Stimulated activated naive B cell treated with anti-CD40 and anti-IgM and Interleukin-4, amounts not matched to agents 10 μg/mL and 1 μg/mL and 100 μg/mL, for 72 hours (primary cell): ENCODE measurements around the gene NCAPG2.
A peak's percentile ranks its signal among the peaks of the same experiment; 100 is the strongest.

ENCODE experiments used
- ATAC-seq, 2 donors: fragments of 150-1000 bp; cut with Tn5 transposase; replicated peaks; 2 replicates each; pipeline ENCODE4 v1.10.0; 2021; ENCODE audit warnings: moderate library complexity in 1 of 2
- DNase-seq: peaks from one replicate; pipeline ENCODE4 v3.0.0; 2021
- H3K27ac Mint-ChIP-seq: one replicate; pipeline ENCODE4 v1.8.0; 2022; ENCODE audit warnings: mild to moderate bottlenecking, mixed read lengths
- H3K27me3 Mint-ChIP-seq, 2 donors: one replicate each; pipeline ENCODE4 v1.8.0; 2022; ENCODE audit warnings: mixed read lengths in 2 of 2
- H3K36me3 Mint-ChIP-seq, 2 donors: one replicate each; pipeline ENCODE4 v1.8.0; 2022; ENCODE audit warnings: mixed read lengths in 2 of 2, mild to moderate bottlenecking in 1 of 2
- H3K4me1 Mint-ChIP-seq, 2 donors: one replicate each; pipeline ENCODE4 v1.8.0; 2022; ENCODE audit warnings: mixed read lengths in 2 of 2, mild to moderate bottlenecking in 1 of 2
- H3K4me3 Mint-ChIP-seq, 2 donors: one replicate each; pipeline ENCODE4 v1.8.0; 2022; ENCODE audit warnings: mild to moderate bottlenecking in 2 of 2, mixed read lengths in 2 of 2, moderate library complexity in 1 of 2
- H3K9me3 Mint-ChIP-seq, 2 donors: one replicate each; pipeline ENCODE4 v1.8.0; 2022; ENCODE audit warnings: mixed read lengths in 2 of 2, mild to moderate bottlenecking in 1 of 2

Gene NCAPG2

GRCh38 chr7:158728911-158729645 is 24.5 kb upstream of the NCAPG2 start:
- Mint-ChIP-seq H3K4me3 (no peak overlapping the region), H3K27me3 (peaks cover 0 to 4% of the 10 kb centered on the region in 2 donors), H3K4me1 (peaks cover 0 to 3% of the 10 kb centered on the region in 2 donors), H3K27ac (no peak overlapping the region), H3K36me3 (peaks cover 10 to 14% of the 10 kb centered on the region in 2 donors), H3K9me3 (no peaks in the 10 kb centered on the region)
- ATAC-seq (no peak), DNase-seq (no peak)

GRCh38 chr7:158727690-158728089 is 23.1 kb upstream of the NCAPG2 start:
- no peaks in the 10 kb centered on the region for H3K9me3 Mint-ChIP-seq
- ATAC-seq (no peak), DNase-seq (no peak)
- H3K27me3 Mint-ChIP-seq = peaks cover 0 to 4% of the 10 kb centered on the region in 2 donors
- peaks cover 0 to 3% of the 10 kb centered on the region in 2 donors for H3K4me1 Mint-ChIP-seq
- peaks cover 9 to 14% of the 10 kb centered on the region in 2 donors for H3K36me3 Mint-ChIP-seq
- H3K4me3 Mint-ChIP-seq = no peak overlapping the region
- H3K27ac Mint-ChIP-seq = no peak overlapping the region

- peaks cover 9 to 14% of the 10 kb centered on the region in 2 donors for H3K36me3 Mint-ChIP-seq
- peaks cover 0 to 4% of the 10 kb centered on the region in 2 donors for H3K27me3 Mint-ChIP-seq
- H3K27ac Mint-ChIP-seq = no peak overlapping the region
- H3K4me3 Mint-ChIP-seq = no peak overlapping the region
- DNase-seq (no peak), ATAC-seq (no peak)
- H3K4me1 Mint-ChIP-seq = peaks cover 0 to 3% of the 10 kb centered on the region in 2 donors
- H3K9me3 Mint-ChIP-seq = no peaks in the 10 kb centered on the region
These were observed 21.7 kb upstream of the NCAPG2 start for GRCh38 chr7:158726277-158726807.

DNA sequence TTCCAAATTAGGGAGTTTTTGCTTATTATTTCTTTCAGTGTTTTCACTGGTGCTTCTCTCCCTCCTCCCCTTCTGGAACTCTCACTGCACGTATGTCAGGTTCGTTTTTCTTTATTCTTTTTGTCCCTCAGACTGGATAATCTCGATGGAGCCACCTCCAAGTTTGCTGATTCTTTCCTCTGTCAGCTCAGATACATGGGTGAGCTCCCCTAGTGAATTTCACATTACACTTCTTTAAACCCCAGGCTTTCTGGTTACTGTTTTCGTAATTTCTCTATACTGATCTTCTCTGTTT is 20.8 kb upstream of the NCAPG2 start:
- DNase-seq (no peak), ATAC-seq (no peak)
- H3K9me3 Mint-ChIP-seq = no peaks in the 10 kb centered on the region
- H3K27ac Mint-ChIP-seq = no peak overlapping the region
- peaks cover 0 to 3% of the 10 kb centered on the region in 2 donors for H3K4me1 Mint-ChIP-seq
- peaks cover 9 to 13% of the 10 kb centered on the region in 2 donors for H3K36me3 Mint-ChIP-seq
- peaks cover 0 to 4% of the 10 kb centered on the region in 2 donors for H3K27me3 Mint-ChIP-seq
- H3K4me3 Mint-ChIP-seq = no peak overlapping the region

GRCh38 chr7:158724658-158725505 is 20.3 kb upstream of the NCAPG2 start:
- peaks cover 0 to 3% of the 10 kb centered on the region in 2 donors for H3K4me1 Mint-ChIP-seq
- no peaks in the 10 kb centered on the region for H3K9me3 Mint-ChIP-seq
- H3K4me3 Mint-ChIP-seq = no peak overlapping the region
- peaks cover 5 to 7% of the 10 kb centered on the region in 2 donors for H3K36me3 Mint-ChIP-seq
- H3K27ac Mint-ChIP-seq = no peak overlapping the region
- DNase-seq (no peak), ATAC-seq (no peak)
- peaks cover 0 to 4% of the 10 kb centered on the region in 2 donors for H3K27me3 Mint-ChIP-seq

- Mint-ChIP-seq H3K36me3 (peaks cover 2% of the 10 kb centered on the region in 2 donors), H3K4me1 (peaks cover 0 to 1% of the 10 kb centered on the region in 2 donors), H3K27ac (no peak overlapping the region), H3K4me3 (no peak overlapping the region), H3K27me3 (peaks cover 0 to 4% of the 10 kb centered on the region in 2 donors), H3K9me3 (no peaks in the 10 kb centered on the region)
- DNase-seq = no peak
- no peak for ATAC-seq
These were observed 19.2 kb upstream of the NCAPG2 start for GRCh38 chr7:158723714-158724385.

GRCh38 chr7:158723266-158723665 is 18.7 kb upstream of the NCAPG2 start:
- Mint-ChIP-seq H3K27me3 (peaks cover 0 to 4% of the 10 kb centered on the region in 2 donors), H3K4me3 (no peak overlapping the region), H3K9me3 (no peaks in the 10 kb centered on the region), H3K27ac (no peak overlapping the region), H3K36me3 (no peaks in the 10 kb centered on the region), H3K4me1 (no peaks in the 10 kb centered on the region)
- ATAC-seq = no peak
- DNase-seq = no peak

DNA sequence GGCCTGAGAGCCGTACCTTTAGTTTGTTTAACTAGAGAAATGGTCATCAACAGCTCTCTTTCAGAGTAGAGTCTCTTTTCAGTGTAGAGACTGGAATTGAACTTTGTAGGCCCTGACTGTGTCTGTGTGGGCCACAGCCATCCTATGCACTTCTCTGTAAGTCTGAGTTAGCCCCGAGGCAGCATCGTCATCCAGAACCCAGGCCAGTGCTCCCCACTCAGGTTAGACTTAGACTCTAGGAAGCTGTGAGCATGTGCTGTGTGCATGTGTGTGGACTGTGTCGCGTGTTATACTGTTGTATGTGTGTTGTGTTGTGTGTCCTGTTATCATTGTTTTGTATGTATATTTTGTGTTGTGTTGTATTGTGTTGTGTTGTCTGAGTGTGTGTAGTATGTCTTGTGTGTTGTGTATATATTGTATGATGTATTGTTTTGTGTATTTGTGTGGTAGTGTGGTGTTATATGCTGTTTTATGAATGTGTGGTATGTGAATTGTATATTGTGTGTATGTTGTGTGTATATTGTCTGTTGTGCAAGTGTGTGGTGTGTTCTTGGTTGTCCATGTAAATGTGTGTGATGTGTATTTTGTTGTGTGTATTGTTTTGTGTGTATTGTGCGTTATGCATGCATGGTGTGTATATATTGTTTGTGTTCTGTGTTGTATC is 18.1 kb upstream of the NCAPG2 start:
- no peaks in the 10 kb centered on the region for H3K9me3 Mint-ChIP-seq
- no peaks in the 10 kb centered on the region for H3K36me3 Mint-ChIP-seq
- ATAC-seq = no peak

GRCh38 chr7:158720112-158720511 is 15.5 kb upstream of the NCAPG2 start:
- Mint-ChIP-seq H3K36me3 (no peaks in the 10 kb centered on the region), H3K4me3 (no peak overlapping the region), H3K27me3 (peaks cover 0 to 12% of the 10 kb centered on the region in 2 donors), H3K27ac (no peak overlapping the region), H3K4me1 (peaks cover 11% of the 10 kb centered on the region in 2 donors), H3K9me3 (no peaks in the 10 kb centered on the region)
- ATAC-seq (no peak), DNase-seq (no peak)

More for the DNA sequence above, 18.1 kb upstream of the NCAPG2 start:
- no peak overlapping the region for H3K4me3 Mint-ChIP-seq
- H3K27me3 Mint-ChIP-seq = peaks cover 0 to 7% of the 10 kb centered on the region in 2 donors
- DNase-seq = no peak
- no peak overlapping the region for H3K27ac Mint-ChIP-seq
- H3K4me1 Mint-ChIP-seq = peaks cover 0 to 2% of the 10 kb centered on the region in 2 donors

GRCh38 chr7:158716802-158717201 is 12.2 kb upstream of the NCAPG2 start:
- Mint-ChIP-seq H3K27ac (no peak overlapping the region), H3K4me1 (peaks cover 14 to 17% of the 10 kb centered on the region in 2 donors), H3K4me3 (no peak overlapping the region), H3K27me3 (peaks cover 0 to 13% of the 10 kb centered on the region in 2 donors), H3K36me3 (no peaks in the 10 kb centered on the region), H3K9me3 (no peaks in the 10 kb centered on the region)
- no peak for DNase-seq
- no peak for ATAC-seq

DNA sequence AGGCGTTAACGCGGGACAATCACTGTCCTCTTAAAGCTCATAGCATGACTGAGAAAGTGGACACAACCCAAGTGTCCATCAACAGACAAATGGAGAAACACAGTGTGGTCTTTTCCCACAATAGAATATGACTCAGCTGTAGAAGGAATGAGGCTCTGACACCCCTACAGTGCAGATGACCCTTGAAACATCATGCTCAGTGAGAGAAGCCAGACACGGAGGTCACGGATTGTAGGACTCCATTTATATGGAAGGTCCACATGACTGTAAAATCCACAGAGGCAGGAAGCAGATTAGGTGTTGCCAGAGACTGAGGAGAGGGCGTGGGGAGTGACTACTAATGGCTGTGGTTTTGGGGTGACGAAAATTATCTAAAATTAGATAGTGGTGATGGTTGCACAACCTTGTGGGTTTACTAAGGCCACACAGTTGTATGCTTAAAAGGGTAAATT is 6.1 kb upstream of the NCAPG2 start:
- ATAC-seq = peak; percentile 67 to 79
- Mint-ChIP-seq H3K27ac (peak overlapping the region; percentile 77), H3K36me3 (peaks cover 3 to 10% of the 10 kb centered on the region in 2 donors), H3K9me3 (peaks cover 3 to 6% of the 10 kb centered on the region in 2 donors), H3K4me1 (peaks cover 13 to 22% of the 10 kb centered on the region in 2 donors), H3K27me3 (peaks cover 0 to 10% of the 10 kb centered on the region in 2 donors), H3K4me3 (peak overlapping the region in 1 of 2 donors; percentile 17)
- no peak for DNase-seq

GRCh38 chr7:158707610-158708009 is 3.0 kb upstream of the NCAPG2 start:
- H3K27me3 Mint-ChIP-seq = peaks cover 0 to 10% of the 10 kb centered on the region in 2 donors
- peaks cover 3 to 6% of the 10 kb centered on the region in 2 donors for H3K9me3 Mint-ChIP-seq
- peaks cover 3 to 10% of the 10 kb centered on the region in 2 donors for H3K36me3 Mint-ChIP-seq
- H3K4me1 Mint-ChIP-seq = peaks cover 18 to 37% of the 10 kb centered on the region in 2 donors
- H3K4me3 Mint-ChIP-seq = no peak overlapping the region
- ATAC-seq = no peak
- H3K27ac Mint-ChIP-seq = no peak overlapping the region
- DNase-seq = no peak

GRCh38 chr7:158706710-158707590 is 2.3 kb upstream of the NCAPG2 start:
- Mint-ChIP-seq H3K27me3 (peaks cover 0 to 7% of the 10 kb centered on the region in 2 donors), H3K4me3 (peak overlapping the region in 1 of 2 donors; percentile 34), H3K36me3 (peaks cover 3 to 10% of the 10 kb centered on the region in 2 donors), H3K9me3 (peaks cover 3 to 6% of the 10 kb centered on the region in 2 donors), H3K27ac (no peak overlapping the region), H3K4me1 (peaks cover 15 to 32% of the 10 kb centered on the region in 2 donors)
- ATAC-seq (no peak), DNase-seq (no peak)
